Esophagus muscularis mucosa (tissue), 4 donors: ENCODE data around the gene ERN1. TPM values are rescaled to one million over a fixed set of nuclear protein-coding genes. Genes with fewer than 3 reads are reported as not detected.

Source experiments
- DNase-seq: peaks from one replicate; pipeline ENCODE4 v3.0.0-alpha.2; 2017; ENCODE audit errors: extremely low spot score
- H3K27ac ChIP-seq, 4 donors: fragments of 200-600 bp; sonication (generic); replicated peaks in 1 of 4; 1 replicate in 3 of 4; 2 replicates in 1 of 4; pipeline ENCODE4 v1.5.1; 2016 to 2019; ENCODE audit warnings: mild to moderate bottlenecking in 1 of 4
- H3K27me3 ChIP-seq, 4 donors: fragments of 200-600 bp; sonication (generic); one replicate each; pipeline versions ENCODE4 v1.5.1 to v1.6.0; 2016 to 2019
- H3K36me3 ChIP-seq, 4 donors: fragments of 200-600 bp; sonication (generic); one replicate each; pipeline ENCODE4 v1.5.1; 2016 to 2019
- H3K4me1 ChIP-seq, 4 donors: fragments of 200-600 bp; sonication (generic); one replicate each; pipeline ENCODE4 v1.5.1; 2016 to 2019
- H3K4me3 ChIP-seq, 4 donors: fragments of 200-600 bp; sonication (generic); 1 replicate in 2 of 4; 2 replicates in 2 of 4; pipeline ENCODE4 v1.5.1; 2016 to 2019; ENCODE audit warnings: mild to moderate bottlenecking in 4 of 4, moderate library complexity in 1 of 4
- H3K9me3 ChIP-seq, 4 donors: fragments of 200-600 bp; sonication (generic); 1 replicate in 3 of 4; 2 replicates in 1 of 4; pipeline ENCODE4 v1.5.1; 2016 to 2019
- CTCF ChIP-seq, 3 experiments: fragments of 200-600 bp in 2 of 3; fragments of 450-650 bp in 1 of 3; sonication (generic) in 2 of 3; IDR thresholded peaks; one replicate each; pipeline ENCODE4 v1.5.1; 2017 to 2019; ENCODE audit warnings: antibody characterized with exemption in 3 of 3, mild to moderate bottlenecking in 2 of 3, moderate library complexity in 1 of 3
- EP300 ChIP-seq: sonication (generic); formaldehyde crosslinking; IDR thresholded peaks from one replicate; pipeline ENCODE4 v1.6.1; 2017; ENCODE audit warnings: antibody characterized with exemption
- POLR2A ChIP-seq: fragments of 450-650 bp; IDR thresholded peaks from one replicate; pipeline ENCODE4 v1.6.1; 2017; ENCODE audit warnings: antibody characterized with exemption, moderate library complexity, mild to moderate bottlenecking, low read depth
- POLR2AphosphoS5 ChIP-seq, 2 donors: sonication (generic); formaldehyde crosslinking; IDR thresholded peaks; one replicate each; pipeline ENCODE4 v1.6.1; 2017; ENCODE audit warnings: antibody characterized with exemption in 2 of 2
- WGBS: methylation state at CpG from one replicate; pipeline ENCODE4 v1.1.5; 2018; 5-methylcytosine and 5-hydroxymethylcytosine counted together
- intact Hi-C: fragments of 100-400 bp; cut with DNase I; formaldehyde crosslinking; loops from one replicate; pipeline ENCODE4 v1.15.1; 2023
- total RNA-seq, 4 donors: library from RNA; depleted of rRNA; stranded (reverse); fragments of >200 nt; gene quantifications; one replicate each; pipeline versions ENCODE4 v1.1.0 to v1.2.1, GENCODE V29; 2016

ERN1 gene
- total RNA-seq, 4 donors from 2014 or later, result 6.2 to 11.2 (median 9.3) TPM

- Histone ChIP-seq H3K9me3 (no peaks in the 10 kb centered on the region), H3K36me3 (no peaks in the 10 kb centered on the region), H3K27ac (no peak overlapping the region), H3K4me3 (no peak overlapping the region), H3K27me3 (no peaks in the 10 kb centered on the region), H3K4me1 (peaks cover 0 to 13% (median 9%) of the 10 kb centered on the region in 4 donors)
- TF ChIP-seq CTCF (IDR thresholded peaks at IDR 0.05), result no peak
- TF ChIP-seq POLR2AphosphoS5 (IDR thresholded peaks at IDR 0.05), result no peak
- no peak for TF ChIP-seq EP300
- no peak for TF ChIP-seq POLR2A
- DNase-seq, result no peak
- intact Hi-C loops, result no loop called here
- 83% methylated on average over 4 of the region's 4 CpGs for WGBS
These were observed 18.1 kb downstream of the ERN1 start for GRCh38 chr17:64111831-64112230.

GRCh38 chr17:64110379-64111152 lies 19.4 kb downstream of the ERN1 start:
- Histone ChIP-seq H3K27me3 (no peaks in the 10 kb centered on the region), H3K36me3 (no peaks in the 10 kb centered on the region), H3K4me3 (no peak overlapping the region), H3K9me3 (no peaks in the 10 kb centered on the region), H3K27ac (no peak overlapping the region), H3K4me1 (peaks cover 0 to 22% (median 15%) of the 10 kb centered on the region in 4 donors)
- no peak for DNase-seq
- TF ChIP-seq CTCF (IDR thresholded peaks at IDR 0.05), result no peak
- TF ChIP-seq EP300, result no peak
- TF ChIP-seq POLR2A, result no peak
- no peak for TF ChIP-seq POLR2AphosphoS5 (IDR thresholded peaks at IDR 0.05)
- intact Hi-C loops, result no loop called here
- WGBS, result 76% methylated on average over 12 of the region's 12 CpGs

GRCh38 chr17:64109400-64109799 lies 20.5 kb downstream of the ERN1 start:
- no peak for DNase-seq
- no peak overlapping the region for H3K4me3 ChIP-seq
- WGBS, result 100% methylated on average over 5 of the region's 5 CpGs
- H3K9me3 ChIP-seq, result no peaks in the 10 kb centered on the region
- peaks cover 0 to 22% (median 15%) of the 10 kb centered on the region in 4 donors for H3K4me1 ChIP-seq
- no peak for TF ChIP-seq CTCF (IDR thresholded peaks at IDR 0.05)
- no peak for TF ChIP-seq POLR2AphosphoS5 (IDR thresholded peaks at IDR 0.05)
- TF ChIP-seq EP300, result no peak
- TF ChIP-seq POLR2A, result no peak
- H3K36me3 ChIP-seq, result no peaks in the 10 kb centered on the region
- intact Hi-C loops, result no loop called here
- H3K27ac ChIP-seq, result no peak overlapping the region
- no peaks in the 10 kb centered on the region for H3K27me3 ChIP-seq

- Histone ChIP-seq H3K27ac (no peak overlapping the region), H3K9me3 (no peaks in the 10 kb centered on the region), H3K36me3 (peaks cover 0 to 2% (median 0%) of the 10 kb centered on the region in 4 donors), H3K4me1 (peaks cover 0 to 22% (median 15%) of the 10 kb centered on the region in 4 donors), H3K4me3 (no peak overlapping the region), H3K27me3 (no peaks in the 10 kb centered on the region)
- WGBS, result 73% methylated on average over 5 of the region's 5 CpGs
- intact Hi-C loops, result no loop called here
- no peak for TF ChIP-seq POLR2AphosphoS5 (IDR thresholded peaks at IDR 0.05)
- no peak for TF ChIP-seq CTCF (IDR thresholded peaks at IDR 0.05)
- TF ChIP-seq POLR2A, result no peak
- no peak for TF ChIP-seq EP300
- DNase-seq, result no peak
These were observed 22.3 kb downstream of the ERN1 start for GRCh38 chr17:64107500-64108236.
